Astrocyte of the spinal cord (primary cell): Measurements from ENCODE around the gene SCRN2.

ENCODE experiments used
- DNase-seq: peaks from one replicate; pipeline ENCODE4 v3.0.0; 2011; ENCODE audit warnings: low read depth, low spot score
- H3K4me3 ChIP-seq: 2 replicates; pipeline ENCODE4 v1.5.1; 2011; ENCODE audit warnings: low read depth, mild to moderate bottlenecking, low read length, moderate library complexity
- in situ Hi-C: cut with HindIII; loops from 2 replicates; pipeline ENCODE4 v1.10.0; 2017; ENCODE audit warnings: low sequenced_read_pairs
- TF ChIP-seq, protein P1 (sequence below): IDR thresholded peaks from 2 replicates; pipeline ENCODE4 v1.5.1; 2012; ENCODE audit warnings: low read depth, mild to moderate bottlenecking, low read length, inconsistent platforms

Gene SCRN2

DNA sequence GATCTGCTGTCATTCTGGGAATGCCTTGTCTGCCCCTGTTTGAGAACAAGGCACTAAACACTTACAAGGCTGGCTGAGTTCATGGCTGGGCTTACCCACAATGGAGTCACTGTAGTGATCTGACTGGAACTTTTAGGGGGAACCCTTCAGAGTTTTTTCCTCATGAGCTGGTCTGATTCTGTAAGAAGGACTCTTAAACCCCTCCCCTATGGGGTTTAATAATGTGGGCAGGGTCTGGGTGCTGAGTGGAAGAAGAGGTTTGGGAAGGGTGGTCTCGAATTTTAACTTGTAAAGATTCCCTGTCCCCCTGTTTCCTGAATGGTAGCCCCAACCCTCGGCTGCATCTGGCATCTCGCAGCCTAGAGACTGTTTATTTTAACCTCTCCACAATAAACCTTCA, 50.0 kb downstream of the SCRN2 start:
- in situ Hi-C loops = no loop called here
- TF ChIP-seq, protein P1, sequence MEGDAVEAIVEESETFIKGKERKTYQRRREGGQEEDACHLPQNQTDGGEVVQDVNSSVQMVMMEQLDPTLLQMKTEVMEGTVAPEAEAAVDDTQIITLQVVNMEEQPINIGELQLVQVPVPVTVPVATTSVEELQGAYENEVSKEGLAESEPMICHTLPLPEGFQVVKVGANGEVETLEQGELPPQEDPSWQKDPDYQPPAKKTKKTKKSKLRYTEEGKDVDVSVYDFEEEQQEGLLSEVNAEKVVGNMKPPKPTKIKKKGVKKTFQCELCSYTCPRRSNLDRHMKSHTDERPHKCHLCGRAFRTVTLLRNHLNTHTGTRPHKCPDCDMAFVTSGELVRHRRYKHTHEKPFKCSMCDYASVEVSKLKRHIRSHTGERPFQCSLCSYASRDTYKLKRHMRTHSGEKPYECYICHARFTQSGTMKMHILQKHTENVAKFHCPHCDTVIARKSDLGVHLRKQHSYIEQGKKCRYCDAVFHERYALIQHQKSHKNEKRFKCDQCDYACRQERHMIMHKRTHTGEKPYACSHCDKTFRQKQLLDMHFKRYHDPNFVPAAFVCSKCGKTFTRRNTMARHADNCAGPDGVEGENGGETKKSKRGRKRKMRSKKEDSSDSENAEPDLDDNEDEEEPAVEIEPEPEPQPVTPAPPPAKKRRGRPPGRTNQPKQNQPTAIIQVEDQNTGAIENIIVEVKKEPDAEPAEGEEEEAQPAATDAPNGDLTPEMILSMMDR = no peak
- no peak overlapping the region for H3K4me3 ChIP-seq
- no peak for DNase-seq

DNA sequence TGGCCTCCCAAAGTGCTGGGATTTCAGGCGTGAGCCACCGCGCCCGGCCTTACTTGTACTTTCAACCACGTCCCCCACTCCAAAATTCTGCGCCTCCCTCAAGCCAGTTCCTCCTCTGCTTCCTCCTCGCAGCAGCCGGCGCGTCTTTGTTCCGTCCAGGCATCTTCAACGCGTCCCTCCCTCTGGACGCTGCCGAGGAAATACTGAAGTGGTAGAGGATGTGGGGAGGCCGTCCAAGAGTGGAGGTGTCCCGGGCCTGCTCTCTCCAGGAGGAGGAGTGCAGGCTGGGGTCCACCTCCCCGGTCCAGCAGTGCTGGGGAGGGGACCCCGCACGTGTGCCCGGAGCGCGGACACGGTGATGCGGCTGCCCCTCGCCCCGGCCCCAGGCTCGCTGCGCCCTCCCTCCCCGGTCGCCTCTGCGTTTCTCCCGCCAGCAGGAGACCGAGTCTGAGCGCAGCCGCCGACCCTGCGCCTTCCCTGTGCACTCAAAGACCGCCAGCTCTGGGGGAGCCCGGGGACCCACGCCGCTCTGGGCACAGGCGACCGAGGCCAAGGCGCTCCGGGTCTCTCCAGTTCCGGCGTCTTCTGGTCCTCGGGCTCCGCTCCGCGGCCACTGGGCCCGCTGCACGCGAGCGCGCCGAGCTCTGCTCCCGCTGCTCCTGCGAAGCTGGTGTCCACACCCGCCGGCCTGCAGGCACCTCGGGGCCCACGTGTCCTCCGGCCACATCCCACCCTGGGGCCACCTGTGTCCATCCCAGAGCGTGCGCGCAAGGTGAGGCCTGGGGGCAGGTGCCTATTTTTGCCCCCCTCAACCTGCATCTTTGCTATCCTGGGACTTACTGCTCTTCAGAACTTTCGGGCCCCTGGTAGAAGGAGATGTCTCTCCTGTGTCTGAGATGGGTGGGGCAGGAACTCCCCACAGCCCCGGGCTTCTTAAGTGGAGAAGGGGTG, 51.2 kb downstream of the SCRN2 start:
- TF ChIP-seq, protein P1 = peak; percentile 54
- in situ Hi-C loops = no loop called here
- DNase-seq = peak; percentile 31
- no peak overlapping the region for H3K4me3 ChIP-seq
